Liver (tissue), 9 donors: ENCODE data around the gene CENPU. TPM values are rescaled to one million over a fixed set of nuclear protein-coding genes. Genes with fewer than 3 reads are reported as not detected.

Experiments
- DNase-seq: peaks from one replicate; pipeline ENCODE4 v3.0.0-alpha.2; 2017; ENCODE audit warnings: low spot score
- H3K27ac ChIP-seq, 2 donors: one replicate each; pipeline ENCODE4 v1.7.0; 2013; ENCODE audit warnings: inconsistent platforms in 2 of 2, low read length in 2 of 2, control low read depth in 1 of 2, low read depth in 1 of 2, mild to moderate bottlenecking in 1 of 2
- H3K27me3 ChIP-seq, 4 donors: one replicate each; pipeline versions ENCODE4 v1.6.1 to v1.7.0; 2013; ENCODE audit warnings: low read length in 3 of 4, inconsistent platforms in 1 of 4, mild to moderate bottlenecking in 1 of 4, moderate library complexity in 1 of 4; ENCODE audit not compliant: control insufficient read depth in 4 of 4, insufficient read depth in 4 of 4
- H3K36me3 ChIP-seq, 4 donors: one replicate each; pipeline versions ENCODE4 v1.6.1 to v1.7.0; 2013; ENCODE audit warnings: low read length in 3 of 4, mild to moderate bottlenecking in 3 of 4, low read depth in 1 of 4, moderate library complexity in 1 of 4; ENCODE audit not compliant: control insufficient read depth in 4 of 4, insufficient read depth in 3 of 4
- H3K4me1 ChIP-seq, 4 donors: one replicate each; pipeline versions ENCODE4 v1.6.1 to v1.7.0; 2013; ENCODE audit warnings: low read length in 3 of 4, mild to moderate bottlenecking in 3 of 4, moderate library complexity in 1 of 4; ENCODE audit not compliant: control insufficient read depth in 4 of 4, insufficient read depth in 4 of 4
- H3K4me3 ChIP-seq, 3 donors: one replicate each; pipeline versions ENCODE4 v1.6.1 to v1.7.0; 2013; ENCODE audit warnings: low read length in 3 of 3, control low read depth in 1 of 3, low read depth in 1 of 3, mild to moderate bottlenecking in 1 of 3
- H3K9ac ChIP-seq, 2 donors: one replicate each; pipeline ENCODE4 v1.7.0; 2013; ENCODE audit warnings: low read length in 2 of 2, mild to moderate bottlenecking in 2 of 2, moderate library complexity in 2 of 2, control low read depth in 1 of 2, low read depth in 1 of 2
- H3K9me3 ChIP-seq, 4 donors: one replicate each; pipeline versions ENCODE4 v1.6.1 to v1.7.0; 2013; ENCODE audit warnings: low read length in 3 of 4; ENCODE audit not compliant: control insufficient read depth in 4 of 4
- ATF3 ChIP-seq: IDR thresholded peaks from 2 replicates; pipeline ENCODE4 v1.6.1; 2016; ENCODE audit warnings: antibody characterized with exemption
- FOXA1 ChIP-seq: IDR thresholded peaks from 2 replicates; pipeline ENCODE4 v1.6.1; 2016; ENCODE audit warnings: antibody characterized with exemption
- FOXA2 ChIP-seq: IDR thresholded peaks from 2 replicates; pipeline ENCODE4 v1.6.1; 2016; ENCODE audit warnings: antibody characterized with exemption
- GABPA ChIP-seq, 2 donors: IDR thresholded peaks in 1 of 2; conservative IDR thresholded peaks in 1 of 2; 2 replicates each; pipeline ENCODE4 v1.6.1; 2016; ENCODE audit warnings: antibody characterized with exemption in 2 of 2, mild to moderate bottlenecking in 1 of 2, moderate library complexity in 1 of 2
- HNF4A ChIP-seq, 2 donors: conservative IDR thresholded peaks; 2 replicates each; pipeline ENCODE4 v1.6.1; 2016; ENCODE audit warnings: antibody characterized with exemption in 2 of 2, mild to moderate bottlenecking in 2 of 2
- HNF4G ChIP-seq: IDR thresholded peaks from 2 replicates; pipeline ENCODE4 v1.6.1; 2016; ENCODE audit warnings: antibody characterized with exemption
- JUND ChIP-seq, 2 donors: IDR thresholded peaks; 2 replicates each; pipeline ENCODE4 v1.6.1; 2016; ENCODE audit warnings: antibody characterized with exemption in 2 of 2
- MAX ChIP-seq: IDR thresholded peaks from 2 replicates; pipeline ENCODE4 v1.6.1; 2016; ENCODE audit warnings: antibody characterized with exemption
- NR2F2 ChIP-seq: IDR thresholded peaks from 2 replicates; pipeline ENCODE4 v1.6.1; 2016; ENCODE audit warnings: antibody characterized with exemption
- RAD21 ChIP-seq, 2 donors: IDR thresholded peaks; 2 replicates each; pipeline ENCODE4 v1.6.1; 2016; ENCODE audit warnings: antibody characterized with exemption in 2 of 2, mild to moderate bottlenecking in 2 of 2
- TAF1 ChIP-seq: conservative IDR thresholded peaks from 2 replicates; pipeline ENCODE4 v1.6.1; 2016; ENCODE audit warnings: antibody characterized with exemption, mild to moderate bottlenecking
- YY1 ChIP-seq: IDR thresholded peaks from 2 replicates; pipeline ENCODE4 v1.6.1; 2016; ENCODE audit warnings: antibody characterized with exemption, mild to moderate bottlenecking
- WGBS: extraction: QIAGEN DNeasy Blood & Tissue Kit; methylation state at CpG from one replicate; pipeline ENCODE4 v1.1.7; 2013; 5-methylcytosine and 5-hydroxymethylcytosine counted together
- polyA plus RNA-seq, 2 donors: library from polyadenylated mRNA; stranded (reverse) in 1 of 2; unstranded in 1 of 2; fragments of 200-250 nt in 1 of 2; fragments of >200 nt in 1 of 2; fragmentation: Nextera tagmentation in 1 of 2; extraction: Ambion mirVana in 1 of 2; gene quantifications; one replicate each; pipeline versions ENCODE4 v1.2.1 to v1.2.3, GENCODE V29; 2013 to 2015
- total RNA-seq, 2 donors: library from RNA; depleted of rRNA; stranded (reverse); fragments of >200 nt; gene quantifications; one replicate each; pipeline ENCODE4 v1.2.3, GENCODE V29; 2014
- TF ChIP-seq, protein P1 (sequence below): IDR thresholded peaks from 2 replicates; pipeline ENCODE4 v1.6.1; 2016; ENCODE audit warnings: antibody characterized with exemption, mild to moderate bottlenecking
- TF ChIP-seq, protein P2 (sequence below): fragments of 150-350 bp; IDR thresholded peaks from 2 replicates; pipeline ENCODE4 v1.5.1; 2017; ENCODE audit warnings: improper control_type of control experiment, low read depth, low read length; ENCODE audit not compliant: missing input control
- donor health status: healthy.
- donor health status: healthy.
- donor health status: healthy.
- donor health status: healthy.
- donor health status: healthy.

CENPU gene
- total and polyA plus RNA-seq, 4 donors, result 1.2 to 22.0 (median 1.8) TPM

DNA sequence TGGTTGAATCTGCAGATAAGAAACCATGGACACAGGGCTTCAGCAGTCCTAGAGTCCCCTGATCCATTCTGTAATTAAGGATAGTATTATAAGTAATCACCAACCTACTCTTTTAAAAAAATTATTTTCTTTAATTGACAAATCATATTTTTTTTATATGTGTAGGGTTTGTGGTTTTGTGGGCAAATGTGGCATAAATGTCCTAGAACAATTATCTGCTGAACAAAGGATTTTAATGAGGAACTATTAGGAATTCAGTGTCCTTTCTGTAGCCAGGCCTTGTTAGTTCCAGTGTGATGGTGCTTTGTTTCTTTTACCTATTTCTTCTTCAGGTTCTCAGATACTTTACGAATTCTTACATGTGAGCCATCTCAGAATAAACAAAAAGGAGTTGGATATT is 52.0 kb downstream of the CENPU start:
- TF ChIP-seq, protein P1, sequence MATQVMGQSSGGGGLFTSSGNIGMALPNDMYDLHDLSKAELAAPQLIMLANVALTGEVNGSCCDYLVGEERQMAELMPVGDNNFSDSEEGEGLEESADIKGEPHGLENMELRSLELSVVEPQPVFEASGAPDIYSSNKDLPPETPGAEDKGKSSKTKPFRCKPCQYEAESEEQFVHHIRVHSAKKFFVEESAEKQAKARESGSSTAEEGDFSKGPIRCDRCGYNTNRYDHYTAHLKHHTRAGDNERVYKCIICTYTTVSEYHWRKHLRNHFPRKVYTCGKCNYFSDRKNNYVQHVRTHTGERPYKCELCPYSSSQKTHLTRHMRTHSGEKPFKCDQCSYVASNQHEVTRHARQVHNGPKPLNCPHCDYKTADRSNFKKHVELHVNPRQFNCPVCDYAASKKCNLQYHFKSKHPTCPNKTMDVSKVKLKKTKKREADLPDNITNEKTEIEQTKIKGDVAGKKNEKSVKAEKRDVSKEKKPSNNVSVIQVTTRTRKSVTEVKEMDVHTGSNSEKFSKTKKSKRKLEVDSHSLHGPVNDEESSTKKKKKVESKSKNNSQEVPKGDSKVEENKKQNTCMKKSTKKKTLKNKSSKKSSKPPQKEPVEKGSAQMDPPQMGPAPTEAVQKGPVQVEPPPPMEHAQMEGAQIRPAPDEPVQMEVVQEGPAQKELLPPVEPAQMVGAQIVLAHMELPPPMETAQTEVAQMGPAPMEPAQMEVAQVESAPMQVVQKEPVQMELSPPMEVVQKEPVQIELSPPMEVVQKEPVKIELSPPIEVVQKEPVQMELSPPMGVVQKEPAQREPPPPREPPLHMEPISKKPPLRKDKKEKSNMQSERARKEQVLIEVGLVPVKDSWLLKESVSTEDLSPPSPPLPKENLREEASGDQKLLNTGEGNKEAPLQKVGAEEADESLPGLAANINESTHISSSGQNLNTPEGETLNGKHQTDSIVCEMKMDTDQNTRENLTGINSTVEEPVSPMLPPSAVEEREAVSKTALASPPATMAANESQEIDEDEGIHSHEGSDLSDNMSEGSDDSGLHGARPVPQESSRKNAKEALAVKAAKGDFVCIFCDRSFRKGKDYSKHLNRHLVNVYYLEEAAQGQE, result no peak
- TF ChIP-seq MAX, result no peak
- no peak for TF ChIP-seq FOXA2
- no peak for TF ChIP-seq NR2F2
- TF ChIP-seq, protein P2, sequence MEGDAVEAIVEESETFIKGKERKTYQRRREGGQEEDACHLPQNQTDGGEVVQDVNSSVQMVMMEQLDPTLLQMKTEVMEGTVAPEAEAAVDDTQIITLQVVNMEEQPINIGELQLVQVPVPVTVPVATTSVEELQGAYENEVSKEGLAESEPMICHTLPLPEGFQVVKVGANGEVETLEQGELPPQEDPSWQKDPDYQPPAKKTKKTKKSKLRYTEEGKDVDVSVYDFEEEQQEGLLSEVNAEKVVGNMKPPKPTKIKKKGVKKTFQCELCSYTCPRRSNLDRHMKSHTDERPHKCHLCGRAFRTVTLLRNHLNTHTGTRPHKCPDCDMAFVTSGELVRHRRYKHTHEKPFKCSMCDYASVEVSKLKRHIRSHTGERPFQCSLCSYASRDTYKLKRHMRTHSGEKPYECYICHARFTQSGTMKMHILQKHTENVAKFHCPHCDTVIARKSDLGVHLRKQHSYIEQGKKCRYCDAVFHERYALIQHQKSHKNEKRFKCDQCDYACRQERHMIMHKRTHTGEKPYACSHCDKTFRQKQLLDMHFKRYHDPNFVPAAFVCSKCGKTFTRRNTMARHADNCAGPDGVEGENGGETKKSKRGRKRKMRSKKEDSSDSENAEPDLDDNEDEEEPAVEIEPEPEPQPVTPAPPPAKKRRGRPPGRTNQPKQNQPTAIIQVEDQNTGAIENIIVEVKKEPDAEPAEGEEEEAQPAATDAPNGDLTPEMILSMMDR, result no peak
- no peak for TF ChIP-seq TAF1
- no peak for TF ChIP-seq GABPA (IDR thresholded peaks at IDR 0.05 in 1 of 2, conservative IDR thresholded peaks at IDR 0.05 in 1 of 2)
- TF ChIP-seq ATF3, result no peak
- no peak for TF ChIP-seq HNF4G
- TF ChIP-seq JUND (IDR thresholded peaks at IDR 0.05), result no peak
- TF ChIP-seq RAD21 (IDR thresholded peaks at IDR 0.05), result no peak
- TF ChIP-seq FOXA1, result no peak
- no peak overlapping the region for H3K9ac ChIP-seq
- H3K36me3 ChIP-seq, result peaks cover 0 to 2% (median under 1%) of the 10 kb centered on the region in 4 donors
- DNase-seq, result no peak
- 97% methylated on average over 1 of the region's 1 CpG for WGBS
- H3K27ac ChIP-seq, result no peak overlapping the region
- no peaks in the 10 kb centered on the region for H3K27me3 ChIP-seq
- H3K4me3 ChIP-seq, result no peak overlapping the region
- peaks cover 0 to 3% (median 0%) of the 10 kb centered on the region in 4 donors for H3K4me1 ChIP-seq
- H3K9me3 ChIP-seq, result no peaks in the 10 kb centered on the region

GRCh38 chr4:184680698-184681097 is 53.2 kb downstream of the CENPU start:
- no peaks in the 10 kb centered on the region for H3K27me3 ChIP-seq
- WGBS, result 69% methylated on average over 9 of the region's 9 CpGs
- no peak for DNase-seq
- peaks cover 0 to 2% (median 0%) of the 10 kb centered on the region in 4 donors for H3K36me3 ChIP-seq
- H3K4me3 ChIP-seq, result no peak overlapping the region
- TF ChIP-seq HNF4A (conservative IDR thresholded peaks at IDR 0.05) (peak in 1 of 2 donors; percentile 8), YY1 (no peak)
- H3K9me3 ChIP-seq, result no peaks in the 10 kb centered on the region
- H3K4me1 ChIP-seq, result peaks cover 0 to 3% (median 0%) of the 10 kb centered on the region in 4 donors
- no peak overlapping the region for H3K27ac ChIP-seq
- H3K9ac ChIP-seq, result no peak overlapping the region
